T-helper 22 cell (primary cell): Measurements from ENCODE around the gene DMD.

Experiments used
- DNase-seq: peaks from one replicate; pipeline ENCODE4 v3.0.0-alpha.2; 2020; ENCODE audit warnings: low read depth

DMD gene

GRCh38 chrX:31280580-31280979, 1930.8 kb downstream of the DMD start:
- no peak for DNase-seq

- no peak for DNase-seq
Measured at GRCh38 chrX:31279359-31279758, 1932.0 kb downstream of the DMD start.

GRCh38 chrX:31272472-31272775, 1938.9 kb downstream of the DMD start:
- no peak for DNase-seq

GRCh38 chrX:31271615-31272471, 1939.5 kb downstream of the DMD start:
- DNase-seq: no peak

GRCh38 chrX:31269914-31270313, 1941.4 kb downstream of the DMD start:
- no peak for DNase-seq

- no peak for DNase-seq
Measured at GRCh38 chrX:31268359-31268758, 1943.0 kb downstream of the DMD start.

- DNase-seq: no peak
Measured at GRCh38 chrX:31266203-31267076, 1944.9 kb downstream of the DMD start.

GRCh38 chrX:31265383-31265782, 1946.0 kb downstream of the DMD start:
- no peak for DNase-seq

GRCh38 chrX:31260351-31260750, 1951.0 kb downstream of the DMD start:
- DNase-seq: no peak

- DNase-seq: no peak
Measured at GRCh38 chrX:31258166-31258565, 1953.2 kb downstream of the DMD start.

- no peak for DNase-seq
Measured at GRCh38 chrX:31255310-31256033, 1955.9 kb downstream of the DMD start.

- DNase-seq: no peak
Measured at GRCh38 chrX:31252133-31252532, 1959.2 kb downstream of the DMD start.

GRCh38 chrX:31251336-31251735, 1960.0 kb downstream of the DMD start:
- DNase-seq: no peak

GRCh38 chrX:31245714-31246113, 1965.6 kb downstream of the DMD start:
- no peak for DNase-seq

- DNase-seq: no peak
Measured at GRCh38 chrX:31243804-31244203, 1967.5 kb downstream of the DMD start.

- DNase-seq: no peak
Measured at GRCh38 chrX:31240982-31241381, 1970.4 kb downstream of the DMD start.

GRCh38 chrX:31237189-31237588, 1974.2 kb downstream of the DMD start:
- DNase-seq: no peak

GRCh38 chrX:31236231-31236630, 1975.1 kb downstream of the DMD start:
- no peak for DNase-seq

- no peak for DNase-seq
Measured at GRCh38 chrX:31233941-31234496, 1977.3 kb downstream of the DMD start.

- DNase-seq: no peak
Measured at GRCh38 chrX:31232506-31232905, 1978.8 kb downstream of the DMD start.

- no peak for DNase-seq
Measured at GRCh38 chrX:31228909-31229308, 1982.4 kb downstream of the DMD start.

- DNase-seq: no peak
Measured at GRCh38 chrX:31228415-31228832, 1982.9 kb downstream of the DMD start.
